Non-pigmented ciliary epithelial cell (primary cell): ENCODE measurements around the gene PTPN7.
"Not testable (repeated sequence)": the region's sequence is repeated elsewhere in the genome, so short reads cannot be mapped to it uniquely, and the experiment has no call there.

Experiments
- DNase-seq: peaks from one replicate; pipeline ENCODE4 v3.0.0-alpha.2; 2010; ENCODE audit warnings: low read depth

PTPN7 gene

DNA sequence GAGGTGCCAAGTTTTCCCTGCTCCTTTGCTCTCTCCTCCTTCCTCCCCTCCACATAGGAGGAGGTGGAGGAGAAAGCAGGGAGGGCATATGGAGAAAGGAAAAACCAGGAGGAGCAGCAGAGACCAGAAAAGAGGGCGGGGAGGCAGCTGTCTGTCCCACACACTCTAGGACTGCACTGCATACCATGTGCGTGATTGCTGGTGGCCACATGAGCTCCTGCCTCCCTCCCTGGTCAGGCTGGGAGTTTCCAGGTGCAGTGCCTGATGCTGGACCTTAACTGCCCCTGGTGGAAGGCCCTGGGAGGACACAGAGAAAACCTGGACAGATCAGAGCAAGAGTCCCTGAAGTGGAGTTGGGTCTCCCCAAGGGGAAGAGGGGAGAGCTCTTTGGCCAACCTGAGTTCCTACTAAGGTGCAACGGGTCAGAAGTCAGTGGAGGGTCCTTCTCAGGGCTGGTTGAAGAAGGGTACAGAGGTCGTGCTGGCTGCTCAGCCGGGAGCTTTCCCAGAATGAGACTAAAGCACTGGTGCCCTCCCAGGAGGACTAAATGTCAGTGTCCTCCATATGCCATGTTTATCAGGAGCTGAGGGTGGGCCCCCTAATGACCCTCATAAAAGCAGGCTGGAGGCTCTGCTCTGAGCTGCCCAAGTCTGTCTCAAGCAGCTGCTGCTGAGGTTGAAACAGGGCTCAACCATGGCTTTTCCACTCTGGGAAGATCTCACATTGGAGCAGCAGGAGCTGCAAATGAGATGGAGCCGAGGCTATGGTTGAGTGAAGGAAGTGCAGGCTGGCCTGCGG lies 29.7 kb upstream of the PTPN7 start:
- no peak for DNase-seq

DNA sequence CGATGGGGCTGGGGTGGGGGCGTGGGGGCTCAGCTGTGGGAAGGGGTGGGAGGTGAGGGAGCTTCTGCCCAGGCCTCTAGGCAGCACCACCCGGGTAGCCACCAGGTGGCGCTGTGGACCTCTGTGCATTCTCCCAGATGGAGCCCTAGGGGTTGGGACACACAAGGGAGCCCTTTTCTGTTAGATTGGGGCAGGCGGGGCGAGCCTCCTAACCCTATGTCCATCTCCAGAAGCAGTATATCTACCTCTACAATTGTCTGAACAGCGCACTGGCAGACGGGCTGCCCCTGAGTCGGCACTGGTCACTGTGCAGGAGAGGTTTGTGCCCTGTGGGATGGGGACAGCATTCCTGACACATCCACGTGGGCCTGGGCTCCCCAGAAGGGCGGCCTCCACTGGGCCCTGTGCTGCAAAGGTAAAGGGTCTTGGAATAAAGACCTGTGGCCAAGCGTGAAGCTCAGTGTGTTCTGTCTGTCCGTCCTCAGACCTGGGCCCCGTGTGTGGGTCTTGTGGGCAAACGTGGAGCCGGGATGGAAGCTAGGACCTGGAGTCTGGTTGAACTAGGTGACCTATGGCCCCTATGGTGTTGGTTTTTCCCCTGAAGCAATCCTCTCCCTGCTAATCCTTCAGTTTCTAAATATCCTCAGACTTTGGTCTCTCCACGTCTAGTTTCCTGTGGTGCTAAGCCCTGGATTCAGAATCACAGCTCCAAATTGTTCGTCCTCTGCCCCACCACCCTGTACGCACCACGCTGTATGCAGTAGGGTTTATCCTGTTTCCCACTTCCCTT lies 28.8 kb upstream of the PTPN7 start:
- no peak for DNase-seq

DNA sequence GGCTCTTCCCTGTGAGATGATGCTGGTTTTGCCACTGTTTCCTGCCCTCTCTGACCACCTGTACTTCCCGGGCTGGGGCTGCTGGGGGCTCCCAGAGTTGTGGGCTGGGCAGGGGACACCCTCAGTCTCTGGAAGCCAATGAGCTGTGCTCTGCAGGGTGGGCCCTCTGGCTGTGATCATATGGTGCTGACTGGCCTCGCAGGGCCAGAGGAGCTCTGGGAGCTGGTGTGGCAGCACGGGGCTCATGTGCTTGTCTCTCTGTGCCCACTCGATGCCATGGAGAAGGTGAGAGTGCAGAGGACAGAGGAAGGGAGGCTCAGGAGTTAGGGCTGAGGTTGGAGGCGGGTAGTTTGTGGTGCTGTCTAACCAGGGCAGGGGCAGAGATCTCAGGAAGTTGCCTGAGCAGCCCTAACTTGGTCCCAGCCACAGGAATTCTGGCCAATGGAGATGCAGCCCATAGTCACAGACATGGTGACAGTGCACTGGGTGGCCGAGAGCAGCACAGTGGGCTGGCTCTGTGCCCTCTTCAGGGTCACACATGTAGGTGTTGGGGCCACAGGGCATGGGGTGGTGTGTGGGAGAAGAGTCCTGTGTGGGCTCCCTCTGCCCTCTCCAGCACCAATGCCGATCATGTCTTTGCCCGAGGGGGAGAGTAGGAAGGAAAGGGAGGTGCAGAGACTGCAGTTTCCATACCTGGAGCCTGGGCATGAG lies 27.4 kb upstream of the PTPN7 start:
- DNase-seq: no peak

DNA sequence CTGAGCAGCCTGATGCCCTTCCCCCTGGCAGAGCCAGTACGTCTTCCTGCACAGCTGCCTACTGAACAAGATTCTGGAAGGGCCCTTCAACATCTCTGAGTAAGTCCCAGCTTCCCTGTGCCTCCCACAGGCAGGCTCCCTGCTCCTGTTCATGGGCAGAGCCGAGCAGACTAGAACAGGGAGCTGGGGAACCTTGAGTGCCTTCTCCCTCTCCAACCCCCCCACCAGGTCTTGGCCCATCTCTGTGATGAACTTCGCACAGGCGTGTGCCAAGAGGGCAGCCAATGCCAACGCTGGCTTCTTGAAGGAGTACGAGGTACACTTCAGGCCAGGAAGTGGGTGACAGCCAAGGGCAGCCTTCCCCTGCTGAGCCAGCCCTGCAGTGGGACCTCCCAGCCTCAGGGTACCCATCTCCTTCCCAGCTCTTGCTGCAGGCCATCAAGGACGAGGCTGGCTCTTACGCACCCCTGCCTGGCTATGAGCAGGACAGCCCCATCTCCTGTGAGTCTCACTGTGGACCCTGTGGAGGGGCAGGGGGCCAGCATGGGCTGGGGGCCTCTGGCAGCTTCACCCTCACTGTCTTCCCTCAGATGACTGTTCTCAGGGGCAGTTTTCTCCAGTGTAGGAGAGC lies 26.8 kb upstream of the PTPN7 start:
- DNase-seq: no peak

DNA sequence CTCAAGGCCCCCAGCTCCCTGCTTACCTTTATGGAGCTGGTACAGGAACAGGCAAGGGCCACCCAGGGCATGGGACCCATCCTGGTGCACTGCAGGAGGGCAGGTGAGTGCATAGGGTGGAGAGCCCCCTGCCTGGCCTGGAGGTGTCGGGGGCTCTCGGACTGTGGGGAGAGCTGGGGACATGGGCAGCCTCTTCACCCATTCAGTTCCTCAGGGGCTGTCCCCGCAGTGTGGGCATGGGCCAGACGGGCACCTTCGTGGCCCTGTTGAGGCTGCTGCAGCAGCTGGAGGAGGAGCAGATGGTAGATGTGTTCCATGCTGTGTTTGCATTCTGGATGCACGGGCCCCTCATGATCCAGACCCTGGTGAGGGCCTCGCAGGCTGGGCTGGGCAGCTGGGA lies 25.9 kb upstream of the PTPN7 start:
- no peak for DNase-seq

DNA sequence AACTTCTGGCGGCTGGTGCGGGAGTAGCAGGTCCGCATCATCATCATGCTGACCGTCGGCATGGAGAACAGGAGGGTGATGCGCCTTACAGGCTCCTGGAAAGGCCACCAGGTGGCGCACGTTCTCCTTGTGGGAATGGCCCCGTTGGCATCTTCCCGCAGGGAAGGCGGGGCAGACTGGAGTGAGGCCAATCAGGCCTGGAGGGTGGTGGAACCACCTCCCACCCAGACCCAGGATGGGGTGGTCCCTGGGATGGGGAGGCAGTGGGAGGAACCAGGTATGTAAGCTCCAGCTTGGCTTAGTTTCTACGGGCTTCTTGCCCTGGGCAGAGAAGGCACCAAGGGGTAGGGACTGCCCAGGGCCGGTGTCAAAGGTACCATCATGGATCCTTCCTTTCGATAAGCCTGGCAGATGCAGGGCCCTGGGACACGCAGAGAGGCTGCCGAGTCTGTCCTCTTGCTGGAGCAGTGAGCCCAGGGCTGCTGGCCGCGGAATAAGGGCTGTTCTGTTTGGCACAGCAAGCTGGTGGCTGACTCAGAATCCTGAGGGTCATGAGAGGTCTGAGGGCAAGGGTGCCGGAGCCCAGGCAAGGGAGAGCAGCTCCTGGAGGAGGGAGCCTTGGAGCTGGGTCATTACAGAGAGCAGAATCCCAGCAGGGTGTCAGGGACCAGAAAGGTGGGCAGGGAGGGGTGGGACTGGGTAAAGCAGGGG lies 24.5 kb upstream of the PTPN7 start:
- DNase-seq: peak; percentile 48

DNA sequence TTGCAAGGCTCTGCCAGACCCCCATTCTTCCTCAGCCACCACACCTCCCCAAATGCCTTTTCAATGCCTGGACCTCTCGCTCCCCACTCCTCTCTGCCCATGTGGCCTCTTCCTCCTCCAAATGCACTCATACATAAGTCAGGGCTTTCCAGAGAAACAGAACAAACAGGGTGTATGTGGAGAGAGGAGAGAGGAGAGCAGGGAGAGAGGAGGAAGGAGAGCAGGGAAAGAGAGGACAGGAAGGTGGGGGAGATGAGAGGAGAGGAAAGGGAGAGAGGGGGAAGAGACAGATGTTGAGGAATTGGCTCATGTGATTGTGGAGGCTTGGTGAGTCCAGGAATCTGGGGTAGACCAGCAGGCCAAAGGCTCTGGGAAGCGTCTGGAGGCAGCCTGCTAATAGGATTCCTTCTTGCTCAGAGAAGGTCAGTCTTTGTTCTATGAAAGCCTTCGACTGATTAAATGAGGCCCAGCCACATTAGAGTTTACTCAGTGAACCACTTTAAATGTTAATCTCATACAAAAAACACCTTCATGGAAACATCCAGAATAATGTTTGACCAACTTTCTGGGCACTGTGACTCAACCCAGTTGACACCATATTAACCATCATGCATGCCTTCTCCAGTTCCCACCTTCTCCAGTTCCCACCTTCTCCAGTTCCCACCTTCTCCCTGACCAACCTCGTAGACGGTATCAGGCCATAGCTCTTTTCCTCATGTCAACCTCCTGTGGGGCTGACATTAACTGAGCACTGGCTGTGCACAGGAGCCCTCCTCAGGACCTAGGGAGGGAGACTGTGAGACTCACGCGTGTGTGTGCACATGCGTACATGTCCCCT lies 21.9 kb upstream of the PTPN7 start:
- DNase-seq: no peak

DNA sequence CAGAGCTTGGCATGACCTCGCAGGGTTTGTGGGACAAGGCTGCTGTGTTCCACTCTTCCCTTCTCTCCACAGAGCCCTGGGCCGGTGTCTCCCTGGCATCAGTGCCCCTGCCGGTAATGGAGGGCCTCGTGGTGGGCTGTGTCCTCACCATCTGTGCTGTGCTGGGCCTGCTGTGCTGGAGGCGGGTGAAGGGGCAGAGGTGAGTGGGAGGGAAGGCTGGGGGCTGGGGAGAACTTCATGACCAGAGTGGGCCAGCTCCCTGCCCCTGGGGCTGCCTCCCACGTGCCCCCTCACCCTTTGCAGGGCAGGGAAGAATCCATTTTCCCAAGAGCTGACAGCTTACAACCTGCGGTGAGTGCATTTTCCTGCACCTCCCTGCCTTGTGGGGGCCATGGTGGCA lies 21.2 kb upstream of the PTPN7 start:
- DNase-seq: no peak

DNA sequence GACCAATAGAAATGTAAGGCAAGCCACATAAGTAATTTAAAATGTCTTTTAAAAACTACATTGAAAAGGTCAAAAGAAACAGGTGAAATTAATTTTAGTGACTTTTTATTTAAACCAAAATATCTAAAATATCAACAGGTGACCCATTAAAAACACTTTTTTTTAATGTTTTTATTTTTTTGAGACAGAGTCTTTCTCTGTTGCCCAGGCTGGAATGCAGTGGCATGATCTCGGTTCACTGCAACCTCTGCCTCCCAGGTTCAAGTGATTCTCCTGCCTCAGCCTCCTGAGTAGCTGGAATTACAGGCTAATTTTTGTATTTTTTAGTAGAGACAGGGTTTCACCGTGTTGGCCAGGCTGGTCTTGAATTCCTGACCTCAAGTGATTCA lies 20.3 kb upstream of the PTPN7 start:
- not testable (repeated sequence) for DNase-seq

DNA sequence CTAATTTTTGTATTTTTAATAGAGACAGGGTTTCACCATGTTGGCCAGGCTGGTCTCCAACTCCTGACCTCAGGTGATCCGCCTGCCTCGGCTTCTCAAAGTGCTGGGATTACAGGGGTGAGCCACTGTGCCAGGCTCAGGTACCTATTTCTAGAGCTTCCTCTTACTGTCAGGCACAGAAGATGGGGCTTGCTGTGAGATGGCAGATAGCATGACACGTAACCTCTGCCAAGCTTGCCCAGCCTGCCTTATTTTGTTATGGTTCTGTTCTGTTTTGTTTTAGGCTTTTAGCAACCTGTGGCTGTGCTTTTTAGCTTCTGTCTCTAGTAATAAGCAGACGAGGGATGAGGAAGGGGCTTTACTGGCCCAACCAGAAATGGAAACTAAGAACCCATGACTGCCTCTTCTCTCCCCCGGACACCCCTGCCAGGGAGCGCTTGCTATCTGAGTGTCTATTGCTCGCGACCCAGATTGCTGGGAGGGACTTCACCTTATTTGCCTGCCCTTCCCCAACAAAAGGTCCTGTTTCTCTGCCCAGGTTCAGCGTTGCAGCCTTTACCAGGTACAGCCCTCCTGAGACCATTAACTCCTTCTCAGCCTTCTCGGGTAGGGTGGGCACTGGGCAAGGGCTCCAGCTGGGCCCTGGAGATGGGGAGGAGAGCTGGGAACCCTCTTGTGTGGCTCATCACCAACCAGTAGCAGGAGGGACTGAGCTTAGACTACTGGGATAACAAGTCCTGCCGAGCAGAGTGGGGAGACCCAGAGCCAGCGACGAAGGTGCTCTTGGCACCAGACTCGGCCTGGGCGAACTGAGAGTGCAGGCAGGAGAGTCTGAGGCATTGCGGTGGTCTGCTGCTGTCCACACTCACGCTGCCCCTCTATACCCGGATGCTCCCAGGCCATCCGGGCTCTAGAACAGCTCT lies 19.7 kb upstream of the PTPN7 start:
- no peak for DNase-seq

DNA sequence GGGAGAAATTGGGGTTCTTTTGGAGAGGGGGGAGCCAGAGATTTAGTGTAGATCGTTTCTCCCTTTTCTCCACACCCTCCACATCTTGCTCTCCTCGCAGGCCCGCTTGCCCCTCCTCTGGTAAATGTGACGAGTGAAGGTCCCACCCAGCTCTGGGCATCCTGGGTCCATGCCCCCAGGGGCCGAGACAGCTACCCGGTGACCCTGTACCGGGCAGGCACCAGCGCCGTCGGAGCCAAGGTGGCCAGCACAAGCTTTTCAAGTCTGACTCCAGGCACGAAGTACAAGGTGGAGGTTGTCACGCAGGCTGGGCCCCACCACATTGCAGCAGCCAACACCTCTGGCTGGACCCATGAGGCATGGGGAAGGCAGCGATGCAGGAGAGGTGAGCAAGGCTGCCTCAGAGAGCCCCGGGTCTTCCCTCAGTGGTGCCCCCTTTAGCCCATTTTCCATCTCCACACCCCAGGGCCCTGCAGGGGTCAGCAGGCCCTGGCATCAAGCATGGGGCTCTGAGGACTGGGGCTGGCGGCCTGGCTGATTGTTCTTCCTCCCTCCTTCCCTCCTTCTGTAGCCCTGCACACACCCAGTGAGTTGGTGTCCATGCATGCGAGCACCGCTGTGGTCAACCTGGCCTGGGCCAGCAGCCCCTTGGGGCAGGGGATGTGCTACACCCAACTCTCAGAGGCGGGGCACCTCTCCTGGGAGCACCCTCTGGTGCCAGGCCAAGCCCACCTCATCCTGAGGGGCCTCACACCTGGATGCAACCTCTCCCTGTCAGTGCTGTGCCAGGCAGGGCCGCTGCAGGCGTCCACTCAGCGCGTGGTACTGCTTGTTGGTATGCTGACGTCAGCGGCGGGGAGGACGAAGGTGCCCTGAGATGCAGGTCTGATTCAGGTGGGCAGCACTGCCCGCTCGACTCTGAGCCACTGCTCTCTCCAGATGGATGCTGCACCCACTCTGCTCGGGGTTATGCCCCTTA lies 16.8 kb upstream of the PTPN7 start:
- no peak for DNase-seq

DNA sequence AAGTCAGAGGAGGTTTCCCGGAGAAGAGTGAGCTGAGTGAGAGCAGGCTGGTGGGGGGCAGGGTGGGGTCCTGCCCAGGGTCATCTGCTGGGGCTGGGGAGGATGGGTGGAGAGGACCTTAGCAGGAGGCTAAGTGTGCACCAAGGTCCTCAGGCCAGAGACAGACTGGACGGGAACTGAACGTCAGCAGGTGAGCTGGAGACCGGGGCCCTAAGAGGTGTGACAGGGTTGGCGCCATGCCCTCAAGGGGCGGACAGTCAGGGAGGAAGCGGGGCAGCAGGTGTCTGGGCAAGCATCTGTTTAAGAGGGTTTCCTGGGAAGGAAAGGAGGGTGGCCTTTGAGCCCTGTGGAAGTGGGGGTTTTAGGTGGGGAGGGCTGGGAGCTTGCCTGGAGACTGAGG lies 13.6 kb upstream of the PTPN7 start:
- no peak for DNase-seq

DNA sequence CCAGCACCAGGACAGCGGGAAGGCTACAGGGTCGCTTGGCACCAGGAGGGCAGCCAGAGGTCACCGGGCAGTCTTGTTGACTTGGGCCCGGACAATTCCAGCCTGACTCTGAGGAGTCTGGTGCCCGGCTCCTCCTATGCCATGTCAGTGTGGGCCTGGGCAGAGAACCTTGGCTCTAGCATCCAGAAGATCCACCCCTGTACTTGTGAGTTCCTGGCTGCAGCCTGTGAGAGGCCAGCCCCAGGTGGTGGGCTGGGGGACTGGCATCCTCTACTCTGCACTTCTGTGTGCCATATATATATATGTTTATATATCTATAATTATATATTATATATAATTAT lies 11.6 kb upstream of the PTPN7 start:
- DNase-seq: no peak

DNA sequence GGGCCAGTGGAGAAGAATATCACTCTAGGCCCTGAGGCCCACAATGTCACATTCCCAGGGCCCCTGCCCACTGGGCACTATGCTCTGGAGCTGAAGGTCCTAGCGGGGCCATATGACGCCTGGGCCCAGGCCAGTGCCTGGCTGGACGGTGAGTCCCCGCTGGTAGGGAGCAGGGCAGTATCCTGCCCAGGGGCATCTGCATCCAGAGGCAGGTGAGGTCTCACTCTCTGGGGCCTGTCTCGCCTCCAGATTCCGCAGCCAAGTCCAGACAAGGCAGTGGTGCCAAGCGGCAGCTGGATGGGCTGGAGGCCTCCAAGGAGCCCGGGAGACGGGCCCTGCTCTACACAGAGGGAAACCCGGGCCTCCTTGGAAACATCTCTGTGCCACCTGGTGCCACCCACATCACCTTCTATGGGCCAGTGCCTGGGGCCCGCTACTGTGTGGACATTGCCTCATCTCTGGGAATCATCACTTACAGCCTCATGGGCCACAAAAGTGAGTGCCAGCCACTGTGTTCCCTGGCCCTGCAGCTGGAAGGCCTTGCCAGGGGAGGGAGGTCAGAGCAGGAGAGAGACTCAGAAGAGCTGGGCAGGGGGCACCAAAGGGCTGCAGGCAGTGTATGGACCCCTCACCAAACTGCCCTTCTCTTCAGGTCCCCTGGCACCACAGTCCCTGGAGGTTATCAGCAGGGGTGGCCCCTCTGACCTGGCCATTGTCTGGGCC lies 11.1 kb upstream of the PTPN7 start:
- DNase-seq: no peak

DNA sequence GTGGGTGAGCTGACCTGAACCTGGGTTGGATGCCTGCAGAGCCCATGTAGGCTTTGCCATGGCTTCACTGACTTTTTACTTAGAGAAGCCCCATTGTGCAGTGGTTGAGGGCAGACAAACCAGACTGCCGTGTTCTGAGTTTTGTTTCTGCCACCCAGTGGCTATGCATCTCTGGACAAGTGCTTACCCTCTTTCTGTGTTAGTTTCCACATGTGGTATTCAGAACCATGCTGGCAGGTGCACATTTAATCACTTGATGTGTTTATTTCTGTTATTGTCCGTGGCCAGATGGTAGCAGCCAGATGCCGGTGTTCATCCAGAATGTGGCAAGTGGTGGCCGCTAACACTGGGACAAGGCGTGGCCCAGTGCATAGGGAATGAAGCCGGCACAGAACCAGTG lies 10.3 kb upstream of the PTPN7 start:
- no peak for DNase-seq

DNA sequence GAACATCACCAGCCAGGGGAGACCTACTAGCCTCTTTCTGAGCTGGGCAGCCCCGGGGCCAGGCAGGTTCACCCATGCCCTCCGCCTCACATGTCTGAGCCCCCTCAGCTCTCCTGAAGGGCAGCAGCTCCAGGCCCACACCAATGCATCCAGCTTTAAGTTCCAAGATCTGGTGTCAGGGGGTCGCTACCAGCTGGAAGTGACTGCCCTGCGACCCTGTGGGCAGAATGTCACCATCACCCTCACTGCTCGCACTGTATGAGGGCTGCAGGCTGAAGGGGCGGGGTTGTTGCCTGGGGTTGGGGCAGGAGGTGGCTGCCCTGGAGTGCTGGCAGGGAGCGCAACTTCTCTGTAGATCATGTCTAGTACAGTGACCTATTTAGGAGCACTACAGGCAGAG lies 8.5 kb upstream of the PTPN7 start:
- no peak for DNase-seq

DNA sequence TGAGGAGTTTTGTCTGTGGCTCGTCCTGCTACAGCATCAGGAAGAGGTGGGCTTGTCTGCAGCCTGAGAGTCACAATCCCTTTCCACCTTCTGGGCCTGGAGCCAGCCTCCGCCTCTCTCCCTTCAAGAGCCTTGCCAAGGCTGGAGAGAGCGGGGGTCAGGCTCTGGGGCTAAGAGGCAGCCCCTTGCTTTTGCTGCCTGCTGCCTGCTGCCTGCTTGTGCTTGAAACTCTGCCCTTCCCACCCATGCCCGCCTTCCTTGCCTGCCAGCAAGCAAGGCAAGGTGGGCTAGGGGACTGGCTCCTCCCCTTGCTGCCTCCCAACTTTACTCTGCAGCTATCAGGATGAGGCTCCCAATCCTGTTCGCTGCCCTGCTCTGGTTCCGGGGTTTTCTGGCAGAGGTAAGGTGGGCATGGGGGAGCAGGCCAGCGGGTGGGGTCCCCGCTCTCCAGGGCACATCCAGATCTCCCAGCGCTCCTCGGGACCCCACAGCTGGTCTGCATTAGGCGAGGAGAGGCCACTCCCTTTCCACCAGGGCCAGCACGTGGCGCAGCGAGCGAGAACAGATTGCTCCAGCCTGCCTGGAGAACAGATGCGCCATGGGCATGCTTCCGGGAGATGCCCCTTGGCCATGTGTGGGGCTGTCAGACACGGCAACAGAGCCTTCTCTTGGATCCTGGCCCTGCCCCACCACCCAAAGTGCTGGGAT lies 7.5 kb upstream of the PTPN7 start:
- no peak for DNase-seq
